ENCODE measurements around the gene PKD2L2. TPM values are rescaled to one million over a fixed set of nuclear protein-coding genes. Genes with fewer than 3 reads are reported as not detected.

The PKD2L2 gene
- total RNA-seq: not detected

GRCh38 chr5:137888863-137889759 lies at the start of gene PKD2L2:
TSS of gene PKD2L2 (plus strand) at chr5:137889457. CDS start at chr5:137889492, 35 bp downstream.
- TF ChIP-seq CTCF (IDR thresholded peaks at IDR 0.05; ENCODE audit: low read depth): no peak

- no peak for TF ChIP-seq CTCF (IDR thresholded peaks at IDR 0.05; ENCODE audit: low read depth)
Observed at GRCh38 chr5:137842296-137842695, 47.0 kb upstream of the PKD2L2 start.

- TF ChIP-seq CTCF (IDR thresholded peaks at IDR 0.05; ENCODE audit: low read depth): no peak
Observed at GRCh38 chr5:137843676-137844299, 45.5 kb upstream of the PKD2L2 start.

GRCh38 chr5:137845472-137845871 lies 43.8 kb upstream of the PKD2L2 start:
- no peak for TF ChIP-seq CTCF (IDR thresholded peaks at IDR 0.05; ENCODE audit: low read depth)

GRCh38 chr5:137847687-137848086 lies 41.6 kb upstream of the PKD2L2 start:
- TF ChIP-seq CTCF (IDR thresholded peaks at IDR 0.05; ENCODE audit: low read depth): no peak

- no peak for TF ChIP-seq CTCF (IDR thresholded peaks at IDR 0.05; ENCODE audit: low read depth)
Observed at GRCh38 chr5:137856201-137856600, 33.1 kb upstream of the PKD2L2 start.
